NCI-H2029 (cell line): Measurements from ENCODE around the gene PAPPA.

Source experiments
- DNase-seq: peaks from one replicate; lab custom pipeline; 2025; lab: John Stamatoyannopoulos, UW

Gene PAPPA

DNA sequence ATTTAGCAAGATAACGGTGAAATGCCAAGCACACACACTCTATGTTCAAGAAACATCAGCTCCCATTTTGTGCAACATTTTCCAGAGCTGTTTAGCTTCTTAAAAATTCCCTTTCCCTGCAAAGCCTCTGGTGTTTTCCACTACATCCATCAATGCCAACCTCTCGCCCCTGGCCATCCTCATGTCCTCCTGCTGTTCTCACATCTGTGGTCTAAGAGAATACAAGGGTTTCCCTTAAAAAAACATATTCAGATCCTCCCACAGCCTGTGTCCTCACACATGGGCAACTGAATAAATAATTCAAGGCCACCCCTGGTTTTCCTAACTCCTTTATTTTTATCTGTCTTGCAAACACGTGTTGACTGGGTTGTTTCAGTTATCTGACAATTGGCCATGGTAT, 70.3 kb downstream of the PAPPA start:
- no peak for DNase-seq

DNA sequence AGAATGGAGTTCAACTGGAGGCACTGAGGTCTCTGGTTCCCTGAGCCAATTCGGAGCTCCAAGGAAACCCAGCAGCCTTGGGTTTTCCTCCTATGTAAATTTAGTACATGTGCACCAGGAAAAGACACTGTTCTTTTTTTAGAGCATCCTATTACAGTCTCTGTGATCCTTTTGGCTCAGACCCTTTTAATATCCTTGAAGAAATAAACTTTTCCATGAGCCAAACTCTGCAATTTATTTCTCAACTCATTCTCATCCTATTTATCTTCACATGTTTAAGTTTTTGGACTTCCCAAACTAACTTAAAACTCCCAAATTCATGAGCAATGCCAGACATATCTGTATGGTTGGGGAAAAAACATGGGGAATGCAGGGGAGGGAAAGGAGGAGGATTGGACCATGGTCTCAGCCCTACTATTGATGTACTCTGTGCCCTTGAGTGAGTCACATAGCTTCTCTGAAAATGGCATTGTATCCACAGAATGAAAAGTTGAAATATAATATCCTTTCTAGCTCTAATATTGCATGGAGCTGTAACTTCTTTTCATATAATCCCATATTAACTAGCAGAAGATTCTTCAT, 76.6 kb downstream of the PAPPA start:
- no peak for DNase-seq

DNA sequence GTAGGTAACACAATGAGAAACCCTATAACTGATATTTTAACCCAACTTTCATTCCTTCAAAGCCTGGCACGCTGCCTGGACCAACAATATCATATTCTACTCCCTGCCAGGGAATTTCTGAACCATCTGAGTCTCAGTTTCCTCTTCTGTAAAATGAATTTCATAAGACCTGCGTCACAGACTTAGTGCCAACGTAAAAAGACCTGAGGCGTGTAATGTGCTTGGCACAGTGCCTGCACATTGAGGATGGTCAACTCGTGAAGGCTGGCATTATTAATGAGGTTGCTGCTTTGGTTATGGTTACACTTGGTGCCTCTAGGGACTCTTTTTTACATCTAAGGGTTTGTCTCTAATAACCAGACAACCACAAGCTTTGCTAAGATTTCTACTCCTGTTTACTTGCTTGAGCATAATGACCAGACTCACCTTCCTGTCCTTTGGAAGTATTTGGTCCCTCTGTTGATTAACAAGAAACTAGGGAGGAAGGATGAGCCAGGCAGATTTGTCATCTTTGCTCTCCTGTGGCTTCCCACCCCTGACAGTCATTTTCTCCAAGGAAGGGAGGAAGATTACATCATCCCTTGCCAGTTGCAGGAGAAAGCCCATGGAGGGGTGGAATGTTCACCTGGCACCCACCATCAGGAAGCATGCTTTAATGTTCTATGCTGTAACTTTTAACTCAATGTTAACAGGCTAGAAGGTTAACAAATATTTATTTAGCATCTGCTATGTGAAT, 79.0 kb downstream of the PAPPA start:
- DNase-seq: peak; percentile 21

DNA sequence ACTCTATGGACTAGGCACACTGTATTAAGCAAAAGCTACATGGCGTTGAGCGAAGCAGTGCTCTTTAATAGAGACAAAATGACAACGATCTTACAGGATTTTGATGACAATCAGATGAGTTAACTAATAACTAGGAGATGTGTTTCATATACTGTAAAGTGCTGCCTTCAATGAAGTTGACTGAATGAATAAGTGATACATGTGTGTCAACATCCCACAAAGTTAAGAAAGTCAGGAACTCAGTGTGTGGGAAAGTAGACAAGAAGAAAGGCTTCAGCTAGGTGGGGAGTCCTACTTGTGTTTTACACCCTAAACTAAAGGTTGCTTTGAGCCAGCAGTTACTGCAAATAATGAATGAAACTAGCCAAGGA, 79.6 kb downstream of the PAPPA start:
- no peak for DNase-seq

DNA sequence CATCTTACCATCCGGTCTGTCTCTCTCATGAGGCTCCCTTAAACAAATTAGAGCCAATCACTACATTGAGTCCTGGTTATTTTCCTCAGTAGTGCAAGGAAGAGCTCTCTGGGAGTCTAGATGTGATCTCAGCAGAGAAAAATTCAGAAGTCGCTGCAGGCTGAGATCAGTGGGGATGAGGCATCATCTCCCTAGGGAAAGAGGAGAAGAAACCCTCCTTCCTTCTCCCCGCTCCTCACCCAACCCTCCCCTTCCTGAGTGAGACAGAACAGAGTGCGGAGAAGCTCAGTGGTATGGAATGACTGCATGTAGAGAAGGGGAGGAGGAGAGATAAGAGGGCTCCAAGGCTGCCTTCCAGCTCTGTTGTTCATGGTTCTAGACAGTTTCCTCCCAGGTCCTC, 80.5 kb downstream of the PAPPA start:
- no peak for DNase-seq

DNA sequence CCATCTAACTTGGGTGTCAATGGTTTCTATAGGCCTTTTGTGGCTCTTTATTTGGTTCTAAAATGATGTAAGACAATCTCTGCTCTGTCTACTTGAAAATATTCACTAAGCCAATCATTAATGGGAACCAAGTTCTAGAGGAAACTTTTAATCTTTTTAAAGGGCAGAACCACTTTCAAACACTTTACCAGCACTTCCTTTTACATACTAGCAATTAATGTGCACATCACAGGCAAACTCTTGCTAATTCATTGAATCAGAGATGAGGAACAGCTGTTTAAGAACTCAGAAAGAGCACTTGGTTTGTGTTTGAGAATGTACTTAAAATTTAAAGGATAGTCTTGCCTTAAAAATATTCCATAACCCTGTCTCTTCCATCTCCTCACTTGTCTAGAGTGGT, 83.4 kb downstream of the PAPPA start:
- DNase-seq: no peak

DNA sequence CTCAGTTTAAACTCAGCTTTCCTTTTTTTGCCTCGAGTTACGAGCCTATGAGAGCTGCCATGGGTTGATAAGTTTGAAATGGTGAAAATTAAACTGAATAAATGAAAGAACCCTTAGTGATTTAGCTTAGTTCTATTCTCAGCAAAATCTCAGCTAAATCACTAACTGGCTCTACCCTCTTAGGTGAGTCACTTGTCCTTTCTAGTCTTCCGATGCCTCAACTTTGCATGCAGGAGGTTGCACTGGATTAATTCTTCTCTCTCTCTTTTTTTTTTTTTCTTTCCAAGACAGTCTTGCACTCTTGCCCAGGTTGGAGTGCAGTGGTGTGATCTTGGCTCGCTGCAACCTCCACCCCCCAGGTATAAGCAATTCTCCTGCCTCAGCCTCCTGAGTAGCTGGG, 83.9 kb downstream of the PAPPA start:
- DNase-seq: no peak

DNA sequence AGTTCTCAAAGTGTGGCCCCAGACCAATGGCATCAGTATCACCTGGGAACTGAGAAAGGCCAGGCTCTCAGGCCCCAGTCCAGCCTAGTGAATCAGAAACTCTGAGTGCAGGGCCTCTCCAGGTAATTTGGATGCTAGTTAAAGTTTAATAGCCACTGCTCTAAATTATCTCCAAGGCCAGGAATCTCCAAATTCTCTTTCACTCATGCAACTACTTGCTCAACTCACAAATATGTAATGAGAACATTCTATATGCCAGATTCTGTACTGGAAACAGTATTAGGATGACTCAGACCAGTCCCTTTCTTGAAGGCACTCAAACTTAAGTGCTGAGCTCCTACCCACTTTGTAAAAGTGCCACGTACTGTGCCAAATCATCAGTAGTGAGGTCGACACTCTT, 84.6 kb downstream of the PAPPA start:
- DNase-seq: no peak

DNA sequence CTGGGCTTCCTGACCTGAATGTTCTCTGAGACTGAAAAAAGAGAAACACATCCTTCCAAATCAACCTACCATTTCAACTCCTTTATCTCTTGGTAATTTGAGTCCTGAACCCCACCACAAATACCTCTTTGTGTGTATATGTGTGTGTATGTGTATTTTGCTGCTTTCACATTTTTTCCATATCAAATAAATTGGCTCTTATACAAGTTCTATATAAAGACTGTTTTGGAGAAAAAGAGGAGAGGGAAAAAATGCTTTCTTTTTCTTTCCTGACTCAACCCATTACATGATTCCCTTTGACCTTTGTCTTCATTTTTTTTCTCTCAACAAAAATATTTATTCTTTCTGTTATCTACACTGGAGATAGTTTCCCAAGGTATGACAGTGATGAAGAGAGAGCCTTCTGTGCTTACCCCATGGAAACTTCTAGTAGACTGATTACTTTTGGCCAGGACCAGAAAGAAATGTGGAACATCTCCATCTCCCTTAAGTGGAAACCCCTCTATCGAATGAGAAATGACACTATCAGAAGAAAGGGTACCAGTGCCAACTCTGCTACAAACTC, 85.3 kb downstream of the PAPPA start:
- DNase-seq: no peak

DNA sequence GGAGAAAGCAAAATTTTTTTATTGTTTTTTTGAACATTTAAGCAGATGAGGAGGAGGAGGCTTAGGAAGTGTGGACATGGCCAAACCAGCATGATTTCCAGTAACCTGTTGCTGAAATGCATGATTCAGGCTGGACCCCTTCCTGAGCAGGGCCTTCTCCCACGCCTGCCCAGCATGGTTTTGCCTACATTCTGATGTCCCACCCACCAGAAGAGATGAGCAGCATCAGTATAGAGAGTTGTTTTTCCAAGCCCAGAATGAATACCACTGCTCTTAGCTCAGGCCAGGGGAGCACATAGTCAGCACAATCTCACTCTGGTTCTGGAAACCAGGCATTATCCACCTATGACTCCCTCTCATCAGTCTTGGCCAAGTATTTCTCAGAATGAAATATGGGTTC, 90.1 kb downstream of the PAPPA start:
- DNase-seq: no peak

DNA sequence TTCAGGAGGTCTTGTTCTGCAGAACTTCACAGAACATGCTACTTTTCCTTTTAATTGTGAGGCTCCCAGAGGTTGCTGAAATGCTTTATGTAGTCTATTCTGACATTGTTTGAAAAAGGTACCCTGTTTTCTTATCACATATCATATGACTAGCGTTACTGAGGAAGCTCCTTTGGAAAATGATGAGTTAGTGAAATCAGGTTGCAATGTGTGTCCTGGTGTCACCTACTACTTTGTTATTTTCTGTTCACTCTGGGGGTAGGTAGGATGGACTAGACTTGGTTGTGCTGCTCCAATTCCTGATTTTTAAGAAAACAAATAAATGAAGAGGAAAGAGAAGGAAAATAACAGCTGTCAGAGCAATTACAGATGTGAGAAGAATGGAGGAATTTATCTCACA, 93.7 kb downstream of the PAPPA start:
- no peak for DNase-seq

DNA sequence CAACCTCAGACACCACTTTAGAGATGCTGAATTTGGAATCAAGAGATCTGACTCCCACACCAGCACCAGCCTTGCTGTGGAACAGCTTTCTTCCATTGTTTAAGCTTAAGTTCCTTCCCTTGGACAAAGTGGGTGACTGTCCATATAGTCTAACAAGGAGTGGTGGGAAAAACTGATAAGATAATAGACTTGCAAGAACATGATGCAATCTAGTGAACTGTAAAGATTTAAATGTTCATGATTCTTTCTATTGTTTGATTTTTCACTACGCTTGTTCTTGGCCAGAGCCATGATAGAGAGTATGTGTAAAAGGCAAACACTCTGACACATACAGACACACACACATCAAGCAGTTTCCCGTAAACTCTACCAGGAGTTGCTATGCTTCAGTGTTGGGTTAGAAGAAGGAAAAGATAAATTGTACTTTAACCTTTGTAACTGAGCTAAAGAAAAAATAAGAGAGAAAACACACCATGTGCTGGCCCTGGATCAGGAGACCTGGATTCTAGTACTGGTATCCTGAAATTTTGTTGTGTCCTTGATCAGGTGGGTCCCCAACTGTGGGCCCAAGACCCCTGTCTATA, 94.3 kb downstream of the PAPPA start:
- DNase-seq: no peak

DNA sequence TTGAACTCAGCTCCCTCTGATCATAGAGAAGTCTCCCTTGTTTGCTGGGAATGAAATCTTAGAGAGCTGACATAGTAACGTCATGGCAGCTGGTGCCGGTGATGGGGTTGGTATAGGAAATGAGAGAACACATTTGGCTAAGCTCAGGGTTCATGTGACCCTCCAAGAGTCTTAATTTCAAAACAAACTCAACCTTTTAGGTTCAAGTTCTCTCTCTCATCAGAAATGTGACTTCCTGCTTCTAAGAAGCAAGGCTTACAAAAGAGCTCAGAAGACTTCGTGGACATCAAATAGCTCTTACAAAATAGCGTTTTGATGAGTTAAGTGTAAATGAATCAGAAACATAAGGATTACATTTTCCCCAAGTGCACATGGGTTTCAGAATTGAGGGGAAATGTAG, 97.3 kb downstream of the PAPPA start:
- DNase-seq: no peak

DNA sequence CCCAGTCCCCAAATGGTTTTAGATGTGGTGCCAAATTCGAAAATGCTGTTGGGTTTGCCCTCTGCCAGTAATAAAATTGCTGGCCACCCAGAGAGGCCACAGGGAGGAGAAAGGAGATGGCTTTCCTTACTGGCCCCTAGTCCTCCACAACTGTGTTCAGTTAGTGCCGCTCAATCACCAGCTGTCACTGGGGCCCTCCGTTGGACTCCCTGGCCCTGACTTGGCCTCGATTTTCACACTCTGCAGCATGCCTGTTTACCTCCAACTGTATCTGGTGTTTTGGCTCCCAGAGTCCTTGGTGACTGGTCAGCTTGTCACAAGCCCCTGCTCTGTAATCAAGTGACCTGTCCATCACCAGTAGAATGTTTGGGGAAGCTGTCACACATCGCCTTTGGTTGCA, 97.8 kb downstream of the PAPPA start:
- DNase-seq: no peak

DNA sequence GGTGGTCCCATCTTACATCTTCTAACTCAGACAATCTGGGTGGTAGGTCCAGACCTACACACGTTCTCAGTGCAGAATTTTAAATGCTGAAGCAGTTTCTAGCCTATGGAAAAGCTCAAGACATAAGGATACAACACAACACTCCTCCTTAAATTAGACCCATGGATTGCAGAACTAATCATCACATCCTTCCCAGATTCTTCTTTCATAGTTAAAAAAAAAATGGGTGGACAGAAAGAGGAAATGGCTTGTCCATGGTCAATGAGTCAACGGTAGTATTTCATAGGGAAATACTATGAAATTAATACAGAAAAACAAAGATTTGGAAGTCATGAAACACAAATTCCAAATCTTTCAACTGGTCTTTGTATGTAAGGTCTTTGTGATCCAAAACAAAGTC, 106.9 kb downstream of the PAPPA start:
- no peak for DNase-seq

DNA sequence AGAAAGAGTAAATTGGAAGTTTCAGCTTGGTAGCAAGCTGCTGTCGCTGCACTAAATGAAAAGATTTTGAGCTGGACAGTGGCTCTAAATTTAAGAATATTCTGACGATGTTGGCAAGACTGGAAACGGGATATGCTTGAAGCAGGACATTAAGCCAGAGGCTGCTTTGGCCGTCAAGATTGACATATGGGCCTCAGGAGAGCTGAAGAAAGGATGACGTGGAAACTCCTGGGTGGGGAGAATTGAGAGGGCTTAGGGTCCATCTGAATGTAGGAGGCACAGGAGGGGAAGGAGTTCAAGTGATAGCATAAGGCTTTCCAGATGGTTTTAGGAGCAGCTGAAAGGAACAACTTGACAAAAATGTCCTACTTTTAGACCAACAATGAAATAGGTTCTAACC, 108.9 kb downstream of the PAPPA start:
- no peak for DNase-seq

DNA sequence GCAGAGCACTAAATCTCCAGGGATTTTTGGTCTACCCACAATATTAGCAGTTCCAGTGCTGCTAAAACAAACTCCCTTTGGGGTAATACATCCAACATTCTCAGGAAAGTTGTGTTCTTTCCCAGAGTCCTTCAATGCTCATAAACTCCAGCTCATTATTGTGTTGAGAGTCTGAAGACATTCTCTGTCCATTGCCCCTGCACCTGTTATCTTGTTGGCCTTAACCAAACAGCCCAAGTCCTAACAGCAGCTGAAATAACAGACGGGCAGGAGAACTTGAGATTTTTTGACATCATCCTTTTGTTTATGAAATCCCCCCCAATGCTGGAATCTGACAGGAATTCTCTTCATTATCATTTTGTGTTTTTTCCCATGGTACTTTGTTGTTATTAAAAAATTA, 110.8 kb downstream of the PAPPA start:
- peak; percentile 11 for DNase-seq

DNA sequence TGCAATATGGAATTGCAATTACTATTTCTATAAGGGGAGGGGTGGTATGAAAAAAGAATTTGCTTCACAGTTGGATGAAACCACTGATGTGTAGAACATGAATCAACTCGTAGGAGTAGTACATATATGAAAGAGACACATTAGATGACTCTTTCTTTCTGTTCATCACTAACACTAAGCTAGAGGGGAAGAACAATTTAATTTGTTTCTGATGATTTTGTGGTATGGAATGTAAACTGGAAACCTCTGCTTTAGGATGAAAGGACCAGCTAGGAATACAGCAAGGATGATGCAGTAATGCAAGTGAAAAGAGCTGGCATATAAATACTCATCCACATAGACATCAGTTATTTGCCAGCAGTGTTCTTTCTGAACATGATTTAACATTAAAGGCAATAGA, 113.4 kb downstream of the PAPPA start:
- no peak for DNase-seq

DNA sequence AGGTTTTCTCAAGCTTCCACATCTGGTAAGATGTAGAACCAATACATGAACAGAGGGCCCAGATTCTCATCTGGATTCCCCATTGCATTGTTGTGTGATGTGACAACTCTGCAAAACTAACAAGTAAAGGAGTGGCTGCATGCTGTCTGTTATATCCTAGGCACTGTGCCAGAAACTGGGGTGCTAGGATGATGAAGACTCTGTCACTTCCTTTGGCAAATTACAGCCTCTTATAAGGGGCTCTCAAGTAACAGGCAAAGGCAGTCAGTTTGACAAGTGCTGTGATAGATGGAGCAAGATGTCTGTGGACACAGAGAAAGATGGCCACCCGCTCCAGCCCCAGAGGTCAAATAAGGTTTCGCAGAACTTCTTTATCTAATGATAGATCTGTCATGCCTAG, 115.7 kb downstream of the PAPPA start:
- DNase-seq: no peak

DNA sequence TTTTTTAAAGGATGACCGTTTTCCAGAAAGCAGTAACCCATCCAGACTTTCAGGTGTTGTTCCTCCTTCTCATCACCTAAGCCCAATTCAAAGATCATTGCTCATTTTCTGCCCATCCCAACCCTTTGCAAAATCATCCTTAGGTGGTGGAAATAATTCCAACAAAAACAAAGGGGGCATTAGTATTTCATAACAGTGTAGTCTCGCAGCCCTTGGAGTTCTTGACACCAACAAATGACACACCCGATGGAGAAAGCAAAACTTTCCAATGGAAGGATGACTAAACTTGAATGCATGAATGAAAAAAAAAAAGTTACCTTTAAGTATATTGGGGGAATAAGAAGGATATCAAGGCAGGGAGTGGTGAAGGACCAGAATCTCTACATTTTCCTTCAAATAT, 117.0 kb downstream of the PAPPA start:
- DNase-seq: no peak

DNA sequence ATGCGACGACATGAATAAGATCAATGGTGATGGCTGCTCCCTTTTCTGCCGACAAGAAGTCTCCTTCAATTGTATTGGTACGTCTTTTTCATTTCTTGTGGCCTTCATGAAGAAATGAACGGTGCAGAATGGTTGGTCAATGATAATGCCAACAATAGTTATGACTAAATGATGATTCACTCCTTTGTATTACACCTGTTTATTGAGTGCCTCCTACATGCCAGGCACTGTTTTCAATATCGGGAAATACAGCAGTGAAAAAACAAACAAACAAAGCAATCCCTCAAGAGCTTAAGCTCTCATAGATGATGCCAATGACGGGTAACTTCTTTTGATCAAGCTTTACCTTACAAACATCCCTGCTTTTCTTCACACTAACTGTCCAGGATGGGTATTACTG, 117.7 kb downstream of the PAPPA start:
- DNase-seq: no peak

DNA sequence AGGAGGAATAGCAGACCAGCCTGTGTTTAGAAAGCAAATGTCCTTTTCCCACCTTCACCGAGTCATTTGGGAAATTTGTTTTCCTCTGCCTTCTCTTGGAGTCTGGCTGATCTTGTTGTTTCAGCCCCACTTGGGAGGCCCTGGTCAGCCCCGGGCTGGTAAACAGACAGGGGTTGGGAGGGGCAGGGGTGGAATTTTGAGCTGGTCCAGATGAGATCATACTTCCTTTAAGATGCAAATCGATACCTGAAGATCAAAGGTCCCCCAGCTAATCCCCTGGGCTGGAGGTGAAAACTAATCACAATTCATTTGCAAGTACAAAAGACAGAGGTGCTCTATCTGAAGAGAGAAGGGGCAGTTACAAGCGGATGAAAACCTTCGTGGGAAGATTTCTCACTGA, 118.4 kb downstream of the PAPPA start:
- DNase-seq: no peak

DNA sequence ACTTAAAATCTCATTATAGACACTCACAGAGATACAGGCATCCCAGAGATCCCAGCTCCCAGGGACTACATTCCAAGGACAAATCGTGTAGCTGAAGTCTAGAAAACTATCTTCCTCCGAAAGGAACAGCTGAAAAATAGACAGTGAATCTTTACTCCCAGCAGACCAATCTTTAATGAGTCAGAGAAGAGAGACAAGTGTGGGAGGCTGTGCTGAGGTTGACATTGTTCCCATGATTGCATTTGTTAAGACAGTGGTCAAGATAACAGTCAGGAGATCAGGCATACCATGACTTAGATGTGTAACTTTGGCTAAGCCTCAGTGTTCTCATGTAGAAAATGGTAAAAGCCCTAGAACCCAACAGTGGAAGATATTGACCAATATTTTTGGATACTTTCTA, 120.7 kb downstream of the PAPPA start:
- DNase-seq: no peak
